SK-N-SH (cell line): ENCODE results near the gene KRTAP20-3. TPM values are rescaled to one million over a fixed set of nuclear protein-coding genes. Genes with fewer than 3 reads are reported as not detected.

Source experiments
- CTCF ChIA-PET: fragments of 300-600, 350-600 bp; formaldehyde crosslinking; extraction: SDS; loops from one replicate; lab custom pipeline; 2021; lab: Yijun Ruan, JAX
- POLR2A ChIA-PET: fragments of 350-600 bp; sonication (Branson Sonifier 250); formaldehyde crosslinking; extraction: SDS; loops from one replicate; lab custom pipeline; 2020; ENCODE audit warnings: antibody characterized with exemption, inconsistent platforms; lab: Yijun Ruan, JAX
- DNase-seq: peaks from one replicate; pipeline ENCODE4 v3.0.0; 2012
- H2AFZ ChIP-seq: fragments of 200-600 bp; sonication (generic); 2 replicates; pipeline ENCODE4 v1.8.1; 2016; ENCODE audit warnings: antibody characterized with exemption, mild to moderate bottlenecking, low read depth
- H3F3A ChIP-seq: fragments of 200-600 bp; sonication (generic); replicated peaks from 2 replicates; pipeline ENCODE3; 2016; ENCODE audit warnings: antibody characterized with exemption, mild to moderate bottlenecking; ENCODE audit not compliant: insufficient read depth
- H3K27ac ChIP-seq, 2 experiments: fragments of 200-500 bp in 1 of 2; fragments of 200-600 bp in 1 of 2; sonication (Bioruptor generic) in 1 of 2; sonication (generic), shearing (Covaris generic) in 1 of 2; 2 replicates each; pipeline versions ENCODE4 v1.5.1 to v1.6.1; 2014 to 2016; ENCODE audit warnings: low read depth in 2 of 2, inconsistent platforms in 1 of 2, low read length in 1 of 2, mild to moderate bottlenecking in 1 of 2, mixed read lengths in 1 of 2
- H3K27me3 ChIP-seq: fragments of 200-600 bp; sonication (generic), shearing (Covaris generic); 2 replicates; pipeline ENCODE4 v1.6.1; 2016; ENCODE audit warnings: mixed run types; ENCODE audit not compliant: insufficient read depth
- H3K36me3 ChIP-seq, 2 experiments: fragments of 200-500 bp in 1 of 2; fragments of 200-600 bp in 1 of 2; sonication (Bioruptor generic) in 1 of 2; sonication (generic) in 1 of 2; replicated peaks in 1 of 2; 2 replicates each; pipeline versions ENCODE3 to v1.5.1; 2014 to 2016; ENCODE audit warnings: low read length in 1 of 2, mild to moderate bottlenecking in 1 of 2; ENCODE audit not compliant: insufficient read depth in 2 of 2, control insufficient read depth in 1 of 2
- H3K4me1 ChIP-seq, 2 experiments: fragments of 200-500 bp in 1 of 2; fragments of 200-600 bp in 1 of 2; sonication (Bioruptor generic) in 1 of 2; sonication (generic), shearing (Covaris generic) in 1 of 2; 2 replicates each; pipeline versions ENCODE4 v1.5.1 to v1.6.1; 2014 to 2016; ENCODE audit warnings: low read depth in 1 of 2, low read length in 1 of 2, mixed run types in 1 of 2; ENCODE audit not compliant: insufficient read depth in 2 of 2, control insufficient read depth in 1 of 2
- H3K4me2 ChIP-seq: fragments of 200-600 bp; sonication (generic), shearing (Covaris generic); 2 replicates; pipeline ENCODE4 v1.6.1; 2017; ENCODE audit warnings: mixed run types
- H3K4me3 ChIP-seq, 2 experiments: fragments of 200-500 bp in 1 of 2; fragments of 200-600 bp in 1 of 2; sonication (Bioruptor generic) in 1 of 2; sonication (generic), shearing (Covaris generic) in 1 of 2; 2 replicates each; pipeline versions ENCODE4 v1.5.1 to v1.8.1; 2014 to 2016; ENCODE audit warnings: low read depth in 2 of 2, inconsistent platforms in 1 of 2, low read length in 1 of 2, mild to moderate bottlenecking in 1 of 2, mixed read lengths in 1 of 2, moderate library complexity in 1 of 2
- H3K79me2 ChIP-seq: fragments of 200-600 bp; sonication (generic); 2 replicates; pipeline ENCODE4 v1.8.1; 2017; ENCODE audit warnings: mild to moderate bottlenecking; ENCODE audit not compliant: insufficient read depth
- H3K9ac ChIP-seq: fragments of 200-600 bp; sonication (generic); 2 replicates; pipeline ENCODE4 v1.6.1; 2017; ENCODE audit warnings: mixed run types
- H3K9me2 ChIP-seq: fragments of 200-600 bp; sonication (generic); 2 replicates; pipeline ENCODE4 v1.6.1; 2017; ENCODE audit warnings: mixed run types
- H3K9me3 ChIP-seq: fragments of 200-600 bp; sonication (generic); 2 replicates; pipeline ENCODE4 v1.6.1; 2017; ENCODE audit warnings: mixed run types, mild to moderate bottlenecking, moderate library complexity
- H4K20me1 ChIP-seq: fragments of 200-600 bp; sonication (generic); 2 replicates; pipeline ENCODE4 v1.6.1; 2017; ENCODE audit warnings: mild to moderate bottlenecking, mixed run types; ENCODE audit not compliant: insufficient read depth
- CHD2 ChIP-seq: fragments of 150-350 bp; IDR thresholded peaks from 2 replicates; pipeline ENCODE4 v1.6.1; 2018; ENCODE audit warnings: low read length; ENCODE audit not compliant: partially characterized antibody
- CTCF ChIP-seq: fragments of 200-600 bp; sonication (generic); IDR thresholded peaks from 2 replicates; pipeline ENCODE4 v1.6.1; 2017; ENCODE audit warnings: antibody characterized with exemption, mild to moderate bottlenecking, moderate library complexity
- EP300 ChIP-seq, 2 experiments: IDR thresholded peaks; 2 replicates each; pipeline versions ENCODE4 v1.4.0 to v1.6.1; 2012; ENCODE audit warnings: borderline replicate concordance in 1 of 2, low read depth in 1 of 2, low read length in 1 of 2
- FOXM1 ChIP-seq: IDR thresholded peaks from 2 replicates; pipeline ENCODE4 v1.4.0; 2012; ENCODE audit warnings: low read depth, mild to moderate bottlenecking
- GATA2 ChIP-seq: sonication (generic); formaldehyde crosslinking; IDR thresholded peaks from 2 replicates; pipeline ENCODE4 v1.5.0; 2020; ENCODE audit warnings: mild to moderate bottlenecking, missing genetic modification reagents
- JUND ChIP-seq: IDR thresholded peaks from 2 replicates; pipeline ENCODE4 v1.4.0; 2012
- MAX ChIP-seq: IDR thresholded peaks from 2 replicates; pipeline ENCODE4 v1.4.0; 2012; ENCODE audit warnings: low read depth
- RCOR1 ChIP-seq: fragments of 150-350 bp; IDR thresholded peaks from 2 replicates; pipeline ENCODE4 v1.6.1; 2017; ENCODE audit warnings: antibody characterized with exemption, low read length
- REST ChIP-seq: IDR thresholded peaks from 2 replicates; pipeline ENCODE4 v1.6.1; 2012; ENCODE audit warnings: mild to moderate bottlenecking, low read depth, low read length, moderate library complexity
- SMC3 ChIP-seq: IDR thresholded peaks from 2 replicates; pipeline ENCODE4 v1.6.1; 2012; ENCODE audit warnings: low read depth, low read length, improper control_type of control experiment
- TAF1 ChIP-seq: IDR thresholded peaks from 2 replicates; pipeline ENCODE4 v1.6.1; 2012; ENCODE audit warnings: low read depth, mild to moderate bottlenecking, low read length, moderate library complexity, borderline replicate concordance
- USF2 ChIP-seq: fragments of 150-350 bp; IDR thresholded peaks from 2 replicates; pipeline ENCODE4 v1.6.1; 2017; ENCODE audit warnings: antibody characterized with exemption, low read length, low read depth, borderline replicate concordance
- WGBS: methylation state at CpG from one replicate; pipeline ENCODE4 v1.1.6; 2017; ENCODE audit warnings: low lambda C conversion rate; 5-methylcytosine and 5-hydroxymethylcytosine counted together
- polyA plus RNA-seq, 3 experiments: library from polyadenylated mRNA; depleted of rRNA; stranded (reverse); fragments of >200 nt; gene quantifications; 2 replicates each; pipeline ENCODE4 v1.2.3, GENCODE V29; 2012

The KRTAP20-3 gene
- polyA plus RNA-seq, 1 of the 3 experiments (the other 2 are of a cell fraction): not detected

GRCh38 chr21:30668776-30669175, 26.1 kb downstream of the KRTAP20-3 start (continued):
- TF ChIP-seq REST (no peak), GATA2 (CRISPR knock-in tag) (no peak)

- no peaks in the 10 kb centered on the region for H3K79me2 ChIP-seq
- TF ChIP-seq TAF1: no peak
- no peak for TF ChIP-seq EP300 (IDR thresholded peaks at IDR 0.05; ENCODE audit: borderline replicate concordance in 1 of 2, low read depth in 1 of 2, low read length in 1 of 2)
- TF ChIP-seq CTCF: no peak
- no peaks in the 10 kb centered on the region for H3K27me3 ChIP-seq
- no peak overlapping the region for H3K9ac ChIP-seq
- ChIA-PET POLR2A (no interaction called here), CTCF (no interaction called here)
- no peaks in the 10 kb centered on the region for H4K20me1 ChIP-seq
- H3F3A ChIP-seq: no peaks in the 10 kb centered on the region
- H3K4me1 ChIP-seq: no peaks in the 10 kb centered on the region
- H3K9me2 ChIP-seq: no peaks in the 10 kb centered on the region
- H3K36me3 ChIP-seq: no peaks in the 10 kb centered on the region
- no peak overlapping the region for H3K27ac ChIP-seq
- no peak overlapping the region for H3K4me3 ChIP-seq
- H2AFZ ChIP-seq: no peak overlapping the region
- no peaks in the 10 kb centered on the region for H3K9me3 ChIP-seq
- no peak overlapping the region for H3K4me2 ChIP-seq
- no peak for DNase-seq
- 19% methylated on average over 2 of the region's 2 CpGs for WGBS
These were observed 30.5 kb downstream of the KRTAP20-3 start for GRCh38 chr21:30672985-30673650.

GRCh38 chr21:30674312-30674711, 31.6 kb downstream of the KRTAP20-3 start:
- H3K79me2 ChIP-seq: no peaks in the 10 kb centered on the region
- no peak overlapping the region for H2AFZ ChIP-seq
- H3K4me2 ChIP-seq: no peak overlapping the region
- 0% methylated on average over 1 of the region's 1 CpG for WGBS
- DNase-seq: no peak
- H3K4me3 ChIP-seq: no peak overlapping the region
- H3K9ac ChIP-seq: no peak overlapping the region
- H3F3A ChIP-seq: no peaks in the 10 kb centered on the region
- no peaks in the 10 kb centered on the region for H3K4me1 ChIP-seq
- CTCF ChIA-PET: no interaction called here
- H3K9me2 ChIP-seq: no peaks in the 10 kb centered on the region
- POLR2A ChIA-PET: no interaction called here
- no peaks in the 10 kb centered on the region for H3K36me3 ChIP-seq
- TF ChIP-seq RCOR1: no peak
- no peak for TF ChIP-seq MAX
- TF ChIP-seq REST: no peak
- TF ChIP-seq FOXM1: no peak
- TF ChIP-seq CHD2: no peak
- TF ChIP-seq JUND: no peak
- TF ChIP-seq SMC3: no peak
- no peak for TF ChIP-seq USF2
- H4K20me1 ChIP-seq: no peaks in the 10 kb centered on the region
- no peak overlapping the region for H3K27ac ChIP-seq
- no peaks in the 10 kb centered on the region for H3K9me3 ChIP-seq
- no peaks in the 10 kb centered on the region for H3K27me3 ChIP-seq
